HG02870 (cell line): Measurements from ENCODE around the gene CNDP2.
"Not testable (repeated sequence)": the region's sequence is repeated elsewhere in the genome, so short reads cannot be mapped to it uniquely, and the experiment has no call there.

Experiments
- ATAC-seq: cut with Tn5 transposase; IDR thresholded peaks from one replicate; pipeline ENCODE4 v1.9.1; 2021; ENCODE audit warnings: mild to moderate bottlenecking, moderate library complexity; ENCODE audit not compliant: unreplicated experiment

The CNDP2 gene

DNA sequence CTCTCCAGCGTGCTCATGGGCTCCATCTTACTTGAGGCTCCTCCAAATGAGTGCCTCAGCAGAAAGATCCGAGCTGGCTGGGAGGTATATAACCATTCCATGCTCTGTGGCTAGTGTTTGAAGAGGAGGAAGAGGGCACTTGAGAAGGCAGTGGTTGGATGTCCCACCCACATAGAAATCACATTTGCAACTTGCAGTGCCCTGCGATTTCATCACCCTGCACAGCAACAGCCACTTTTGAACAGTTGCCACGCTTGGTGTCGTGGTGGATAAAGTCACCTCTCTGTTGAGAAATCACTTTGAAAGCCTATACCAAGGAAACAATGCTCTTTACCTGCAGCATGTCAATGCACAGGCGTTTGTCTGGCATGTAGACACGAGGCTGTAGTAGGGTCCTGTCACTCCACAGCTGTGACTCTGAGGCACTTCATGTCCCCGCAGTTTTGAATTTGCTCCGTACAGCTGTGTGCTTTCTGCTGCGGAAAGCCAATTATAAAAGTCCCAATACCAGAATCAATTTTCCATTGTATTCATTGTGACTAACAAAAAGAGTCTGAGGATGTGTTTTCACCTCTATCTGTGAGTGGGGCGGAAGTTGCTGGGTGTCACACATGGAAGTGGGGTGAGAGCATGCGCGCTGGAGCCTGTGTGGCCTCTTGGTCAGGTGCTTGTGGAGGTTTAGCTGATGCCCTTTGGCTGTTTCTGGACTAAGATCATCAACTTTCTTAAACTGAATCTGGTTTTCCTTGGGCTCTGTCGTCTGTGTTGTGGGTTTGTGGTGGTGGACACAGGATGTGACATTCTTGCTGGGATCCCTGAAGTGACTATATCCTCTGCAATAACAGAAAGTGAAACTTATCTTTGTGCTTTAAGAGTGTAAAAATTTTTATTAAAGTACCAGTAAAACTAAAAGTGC is 2.8 kb downstream of the CNDP2 start:
- ATAC-seq = peak; percentile 36

DNA sequence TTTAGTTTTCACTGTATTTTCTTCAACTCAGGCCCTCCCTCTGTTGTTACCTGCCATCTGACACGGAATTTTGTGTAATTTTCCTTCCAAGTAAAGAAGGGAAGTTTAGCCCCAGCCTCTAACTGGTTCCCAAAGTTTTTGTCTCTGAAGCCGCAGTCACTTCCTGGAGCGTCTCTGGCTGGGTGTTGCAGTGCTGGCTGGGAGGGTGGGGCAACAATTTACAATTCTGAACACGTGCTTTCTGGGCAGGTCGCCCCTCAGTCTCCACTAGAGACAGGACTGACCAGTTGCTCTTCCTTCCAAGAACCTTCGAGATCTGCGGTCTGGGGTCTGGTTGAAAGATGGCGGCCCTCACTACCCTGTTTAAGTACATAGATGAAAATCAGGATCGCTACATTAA is 3.5 kb downstream of the CNDP2 start:
- ATAC-seq = peak; percentile 37

DNA sequence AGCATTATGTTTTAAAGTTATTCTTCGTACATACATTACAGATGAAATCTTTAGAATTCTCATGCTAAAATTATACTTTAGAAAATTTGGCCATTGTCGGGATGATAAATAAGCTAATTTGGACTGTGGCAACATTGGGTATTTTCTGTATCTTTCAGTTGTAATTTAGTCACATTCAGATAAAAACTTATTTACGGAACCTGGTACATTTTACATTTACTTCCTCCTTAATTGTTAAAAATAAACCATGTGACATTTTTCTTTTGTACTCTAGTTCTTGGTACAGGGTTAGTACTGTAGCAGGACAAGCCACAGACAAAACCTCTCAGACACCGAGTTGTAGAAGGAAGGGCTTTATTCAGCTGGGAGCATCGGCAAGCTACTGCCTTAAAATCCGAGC is 4.2 kb downstream of the CNDP2 start:
- ATAC-seq = no peak

DNA sequence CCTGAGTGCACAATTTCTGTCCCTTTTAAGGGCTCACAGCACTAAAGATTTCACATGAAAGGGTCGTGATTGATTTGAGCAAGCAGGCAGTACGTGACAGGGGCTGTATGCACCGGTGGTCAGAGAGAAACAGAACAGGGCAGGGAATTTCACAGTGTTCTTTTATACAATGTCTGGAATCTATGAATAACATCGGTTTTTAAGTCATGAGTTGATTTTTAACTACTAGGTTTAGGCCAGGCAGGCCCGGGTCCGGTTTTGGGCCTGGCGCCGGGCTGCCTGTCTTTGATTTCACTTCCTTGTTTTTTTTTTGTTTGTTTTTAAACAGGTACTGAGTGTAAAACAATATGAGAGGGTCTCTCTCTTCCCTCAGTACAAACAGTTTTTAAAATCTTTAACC is 4.6 kb downstream of the CNDP2 start:
- not testable (repeated sequence) for ATAC-seq

DNA sequence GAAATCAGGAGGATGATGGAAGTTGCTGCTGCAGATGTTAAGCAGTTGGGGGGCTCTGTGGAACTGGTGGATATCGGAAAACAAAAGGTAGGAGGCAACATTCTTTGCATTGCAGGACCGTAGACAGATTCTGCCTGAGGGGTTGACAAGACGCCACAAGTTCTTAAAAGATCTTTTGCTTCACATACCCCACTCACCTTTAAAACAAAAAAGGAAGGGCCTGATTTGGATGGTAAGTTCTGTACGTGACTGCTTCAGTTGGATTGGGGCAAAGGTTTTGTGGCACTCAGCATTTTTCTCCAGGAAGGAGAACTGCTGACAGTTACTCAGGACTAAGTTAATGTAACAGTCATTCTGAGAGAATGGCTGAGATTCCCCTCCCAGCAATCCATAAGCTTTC is 5.2 kb downstream of the CNDP2 start:
- ATAC-seq = no peak

DNA sequence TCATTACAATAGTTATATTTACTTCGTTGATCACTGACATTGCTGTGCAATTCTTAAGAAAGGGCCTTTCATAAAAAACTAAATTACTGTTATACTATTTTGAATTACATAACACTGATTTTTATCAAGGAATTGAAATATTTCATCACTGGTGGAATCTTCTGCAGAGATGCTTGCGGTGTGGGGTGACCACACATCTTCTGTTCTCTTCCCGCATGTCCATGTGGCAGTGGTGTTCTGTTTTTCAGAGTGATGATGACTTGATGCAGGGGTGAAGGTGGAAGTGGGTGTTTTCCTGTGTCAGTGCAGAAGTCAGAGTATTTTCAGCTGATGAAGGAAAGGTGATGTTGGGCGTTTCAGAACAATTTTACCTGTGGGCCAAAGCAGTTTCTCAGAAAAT is 7.0 kb downstream of the CNDP2 start:
- no peak for ATAC-seq

DNA sequence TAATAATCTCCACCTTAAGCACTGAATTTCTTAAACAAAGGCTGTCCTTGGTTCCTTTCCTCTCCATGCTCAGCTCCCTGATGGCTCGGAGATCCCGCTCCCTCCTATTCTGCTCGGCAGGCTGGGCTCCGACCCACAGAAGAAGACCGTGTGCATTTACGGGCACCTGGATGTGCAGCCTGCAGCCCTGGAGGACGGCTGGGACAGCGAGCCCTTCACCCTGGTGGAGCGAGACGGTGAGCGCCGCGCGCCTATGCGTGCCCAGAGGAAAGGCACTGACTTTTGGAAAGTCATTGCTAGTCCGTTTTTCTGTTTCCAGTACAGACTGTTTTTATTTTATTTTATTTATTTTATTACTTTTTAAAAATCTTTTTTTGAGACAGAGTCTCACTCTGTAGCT is 9.6 kb downstream of the CNDP2 start:
- ATAC-seq = no peak

DNA sequence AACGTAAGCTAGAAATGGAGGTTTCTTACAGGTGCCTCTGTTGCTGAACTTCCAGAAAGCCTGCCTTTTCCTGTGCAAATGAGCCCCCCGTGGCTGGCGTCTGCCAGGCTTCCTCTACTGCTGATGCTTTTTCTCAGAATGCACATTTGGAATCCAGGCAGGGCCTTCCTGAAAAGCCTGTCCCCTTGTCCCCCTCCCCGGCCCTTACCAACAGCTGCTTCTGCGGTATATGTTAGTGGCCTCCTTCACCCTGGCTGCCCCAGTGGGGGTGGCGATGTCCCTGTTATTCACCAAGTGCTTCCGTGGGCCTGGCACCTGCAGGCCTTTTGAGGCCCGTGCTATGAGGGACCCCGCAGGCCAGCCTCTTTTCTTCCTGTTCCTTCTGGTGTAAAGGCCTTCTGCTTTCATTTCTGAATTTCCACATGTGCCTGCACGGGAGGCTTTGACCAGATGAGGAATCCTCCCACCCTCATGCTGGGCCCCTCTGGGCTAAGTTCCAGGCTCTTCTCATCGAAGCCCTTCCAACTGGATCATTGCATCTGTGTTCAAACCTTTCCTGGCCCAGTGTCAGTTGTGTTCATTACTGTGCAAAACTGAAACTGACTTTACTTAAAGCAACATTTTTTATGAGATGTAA is 10.4 kb downstream of the CNDP2 start:
- ATAC-seq = no peak

DNA sequence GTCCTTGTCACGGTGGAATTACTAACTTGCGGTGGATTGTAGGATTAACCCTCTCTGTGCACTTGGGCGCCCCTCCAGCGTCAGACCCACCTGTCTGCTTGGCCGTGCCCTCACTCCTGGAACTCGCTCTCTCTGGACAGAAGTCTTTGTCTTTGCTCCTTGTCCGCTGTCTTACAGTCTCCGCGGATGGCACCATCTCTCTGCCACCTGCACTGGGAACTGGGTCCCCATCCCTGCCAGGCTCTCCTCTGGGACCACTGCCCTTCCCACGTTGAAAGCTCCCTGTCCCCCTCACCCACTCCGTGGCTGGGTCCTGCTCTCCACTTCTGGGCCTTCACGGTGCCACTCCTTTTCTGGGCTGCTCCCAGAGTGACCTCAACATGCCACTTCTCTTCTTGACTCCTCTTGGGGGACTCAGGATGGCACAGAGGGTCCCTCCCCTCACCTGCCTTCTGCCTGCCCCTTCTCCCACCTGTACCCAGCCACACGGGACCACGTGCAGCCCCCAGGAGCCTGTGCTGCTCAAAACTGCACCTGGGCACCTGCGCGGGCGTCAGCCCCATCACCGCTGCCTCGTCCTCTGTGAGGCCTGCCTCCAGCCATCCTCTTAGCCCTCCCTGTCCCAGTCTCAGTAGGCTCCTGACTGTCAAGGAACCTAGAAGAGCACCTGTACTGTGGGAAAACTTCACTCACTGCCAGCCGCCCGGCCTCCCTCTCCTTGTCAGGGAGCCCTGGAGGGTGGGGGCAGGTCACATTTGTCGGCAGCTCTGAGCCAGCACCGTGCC is 11.1 kb downstream of the CNDP2 start:
- no peak for ATAC-seq

DNA sequence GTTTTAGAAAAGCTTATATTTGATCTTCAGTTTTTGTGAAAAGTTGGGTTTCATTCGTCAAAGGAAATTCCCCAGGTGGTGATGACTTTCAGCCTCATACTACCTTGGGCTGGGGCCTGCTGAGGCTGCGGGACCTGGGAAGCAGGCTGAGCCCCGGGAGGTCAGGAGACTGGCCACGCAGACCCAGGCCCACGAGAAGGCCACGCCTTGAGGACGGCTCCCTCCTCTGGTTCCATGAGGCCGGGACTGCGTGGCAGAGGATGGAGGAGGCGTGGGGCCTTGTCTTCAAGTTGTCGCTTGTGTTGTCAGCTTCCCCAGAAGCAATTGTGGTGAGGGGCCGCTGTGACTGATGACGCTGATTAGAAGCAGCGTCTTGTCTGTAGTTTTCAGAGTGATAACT is 11.8 kb downstream of the CNDP2 start:
- ATAC-seq = no peak

DNA sequence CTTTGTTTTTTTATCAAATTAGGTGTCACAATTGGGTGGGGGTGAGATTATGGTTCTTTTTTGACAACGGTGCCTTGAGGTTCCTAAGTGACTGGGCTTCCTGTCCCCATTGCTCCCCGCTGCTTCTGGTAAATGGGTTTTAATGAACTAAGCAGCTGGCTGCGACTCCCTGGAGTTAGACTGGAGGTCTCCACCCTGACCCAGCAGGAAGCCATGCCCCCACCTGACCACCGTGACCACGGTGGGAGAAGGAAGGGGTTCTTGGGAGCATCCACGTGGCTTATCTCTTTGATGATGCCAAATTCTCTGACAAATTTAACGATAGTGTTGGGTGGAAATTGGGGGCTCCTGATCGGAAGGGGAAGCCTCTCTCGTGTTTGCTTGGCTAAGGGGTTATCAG is 12.2 kb downstream of the CNDP2 start:
- no peak for ATAC-seq

DNA sequence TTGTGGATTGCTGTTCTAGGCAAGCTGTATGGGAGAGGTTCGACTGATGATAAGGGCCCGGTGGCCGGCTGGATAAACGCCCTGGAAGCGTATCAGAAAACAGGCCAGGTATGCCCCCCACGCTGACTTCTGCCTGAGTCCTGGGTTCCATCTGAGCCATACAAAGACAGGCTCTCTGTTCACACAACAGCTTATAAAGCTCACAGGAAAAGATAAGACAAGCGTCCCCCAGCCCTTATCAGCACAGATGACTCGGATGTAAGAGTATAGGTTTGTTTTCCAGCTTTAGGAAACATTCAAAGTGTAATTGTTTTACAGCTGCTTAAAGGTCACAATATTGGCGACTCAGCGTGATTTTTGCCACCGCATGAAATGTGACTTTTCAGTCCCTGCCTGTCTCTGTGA is 12.7 kb downstream of the CNDP2 start:
- ATAC-seq = no peak

DNA sequence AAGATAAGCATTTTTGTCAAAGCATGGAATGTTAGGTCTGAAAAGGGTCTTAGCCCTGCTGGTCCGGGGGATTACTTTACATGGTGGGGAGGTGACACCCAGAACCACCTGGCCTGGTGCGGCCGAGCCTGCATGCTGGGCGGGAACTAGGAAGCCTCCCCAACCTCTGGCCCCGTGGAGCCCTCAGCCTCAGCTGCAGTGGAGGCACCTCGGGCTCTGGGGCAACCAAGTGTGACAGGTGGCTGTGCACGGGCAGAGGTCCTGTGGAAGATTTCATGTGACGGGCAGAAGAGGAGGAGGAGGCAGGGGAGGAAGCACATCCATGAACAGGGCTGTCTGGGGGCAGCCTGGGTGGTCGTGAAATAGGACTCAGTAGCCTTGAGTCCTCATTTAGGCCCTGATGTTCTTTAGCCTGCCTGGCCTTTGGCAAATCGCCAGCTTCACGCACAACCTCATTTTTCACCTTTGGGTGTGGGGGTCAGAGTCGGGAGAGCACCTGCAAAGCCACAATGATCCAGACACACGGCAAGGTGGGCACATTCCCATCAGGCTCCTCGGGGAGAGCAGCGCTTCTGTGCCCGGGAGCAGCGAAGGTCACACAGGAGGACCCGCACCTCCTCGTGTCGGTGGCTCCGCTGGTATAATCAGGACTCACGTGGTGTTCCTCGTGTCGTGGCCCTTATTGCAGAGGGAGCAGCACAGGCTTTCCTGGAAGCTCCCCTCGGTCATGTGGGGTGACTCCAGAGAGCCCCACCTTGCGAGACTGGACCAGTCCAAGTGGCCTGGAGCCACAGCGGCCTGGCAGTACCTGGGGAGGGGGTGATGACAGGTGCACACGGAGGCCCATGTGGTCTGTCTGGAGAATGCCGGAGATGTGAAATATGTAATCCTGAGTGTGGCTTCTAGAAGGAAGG is 13.9 kb downstream of the CNDP2 start:
- ATAC-seq = no peak

DNA sequence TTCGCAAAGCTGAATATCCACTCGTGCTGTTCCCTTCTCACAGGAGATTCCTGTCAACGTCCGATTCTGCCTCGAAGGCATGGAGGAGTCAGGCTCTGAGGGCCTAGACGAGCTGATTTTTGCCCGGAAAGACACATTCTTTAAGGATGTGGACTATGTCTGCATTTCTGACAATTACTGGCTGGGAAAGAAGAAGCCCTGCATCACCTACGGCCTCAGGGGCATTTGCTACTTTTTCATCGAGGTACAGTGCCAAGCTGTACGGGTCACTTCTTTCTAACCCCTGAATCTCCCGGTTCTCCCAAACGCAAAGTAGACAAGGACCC is 14.6 kb downstream of the CNDP2 start:
- ATAC-seq = no peak

DNA sequence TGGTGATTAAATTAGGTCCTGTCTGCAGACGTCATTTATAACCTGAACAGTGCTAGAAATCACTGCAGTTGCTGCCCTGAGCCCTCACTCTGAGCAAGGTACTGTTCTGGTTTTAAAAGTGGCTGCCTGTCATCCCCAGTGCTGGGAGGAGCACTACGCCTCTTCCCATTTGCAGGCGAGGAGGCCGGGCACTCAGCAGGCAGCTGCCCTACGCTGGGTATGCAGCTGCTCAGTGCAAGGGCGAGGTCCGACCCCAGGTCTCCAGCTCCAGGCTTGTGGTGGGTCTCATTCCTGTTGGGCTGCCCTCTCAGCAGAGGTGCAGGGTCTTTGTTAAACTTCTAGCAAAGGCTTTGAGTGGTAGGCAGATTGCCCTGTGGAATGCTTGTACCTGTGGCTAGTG is 15.7 kb downstream of the CNDP2 start:
- ATAC-seq = no peak

DNA sequence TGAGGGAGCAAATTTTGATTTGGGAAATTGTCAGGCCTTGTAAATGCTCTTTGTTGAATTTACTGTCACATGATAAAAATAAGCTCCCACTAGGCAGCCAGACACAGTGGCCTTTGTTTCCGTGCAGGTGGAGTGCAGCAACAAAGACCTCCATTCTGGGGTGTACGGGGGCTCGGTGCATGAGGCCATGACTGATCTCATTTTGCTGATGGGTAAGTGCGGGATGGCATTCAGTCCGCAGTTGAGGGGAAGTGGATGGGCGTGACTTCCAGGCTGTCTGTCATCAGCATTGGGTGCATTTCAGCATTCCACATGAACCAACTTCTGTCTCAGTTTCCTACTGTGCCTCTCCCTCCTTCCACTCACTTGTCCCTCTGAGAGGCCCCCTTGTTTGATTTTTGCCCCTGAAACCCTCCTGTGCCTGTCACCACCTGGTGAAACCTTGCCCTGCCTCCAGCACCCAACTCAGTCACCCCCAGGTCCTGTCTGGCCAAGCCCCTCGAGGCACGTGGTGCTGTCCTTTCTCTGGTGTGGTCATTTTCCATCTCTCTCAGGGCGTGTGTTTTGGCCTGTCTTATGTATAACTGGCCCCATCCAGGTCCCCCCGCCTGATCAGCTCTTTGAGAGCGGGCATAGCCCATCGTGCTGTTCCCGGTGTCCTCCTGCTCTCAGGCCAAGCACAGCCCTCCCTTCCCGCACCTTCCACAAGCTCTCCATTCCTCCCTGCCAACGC is 16.3 kb downstream of the CNDP2 start:
- ATAC-seq = no peak

DNA sequence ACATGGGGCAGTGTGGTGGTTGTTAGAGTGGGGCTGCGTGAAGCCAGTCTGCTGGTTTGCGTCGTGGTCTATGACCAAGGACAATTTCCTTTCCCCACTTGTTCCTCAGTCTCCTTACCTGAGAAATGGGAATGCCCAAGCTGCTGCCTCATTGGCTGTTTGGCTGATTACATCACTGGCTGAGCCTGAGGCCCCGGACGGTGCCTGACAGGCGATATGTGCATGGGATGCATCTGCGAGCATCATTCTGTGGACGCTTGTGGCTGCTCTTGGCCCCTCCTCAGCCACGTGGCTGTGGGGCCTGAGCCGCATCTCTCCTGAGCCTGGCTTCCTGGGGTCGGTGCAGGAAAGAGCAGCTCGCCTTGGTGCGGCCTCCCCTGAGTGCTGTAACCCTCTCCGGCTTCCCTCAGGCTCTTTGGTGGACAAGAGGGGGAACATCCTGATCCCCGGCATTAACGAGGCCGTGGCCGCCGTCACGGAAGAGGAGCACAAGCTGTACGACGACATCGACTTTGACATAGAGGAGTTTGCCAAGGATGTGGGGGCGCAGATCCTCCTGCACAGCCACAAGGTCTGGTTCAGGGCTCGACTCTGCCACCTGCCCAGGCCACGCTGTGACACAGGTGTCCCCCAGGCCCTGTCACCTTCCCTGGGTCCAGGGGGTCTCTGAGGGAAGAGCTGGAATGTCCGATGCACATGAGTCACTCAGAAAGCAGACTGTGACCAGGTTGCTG is 17.2 kb downstream of the CNDP2 start:
- ATAC-seq = no peak

DNA sequence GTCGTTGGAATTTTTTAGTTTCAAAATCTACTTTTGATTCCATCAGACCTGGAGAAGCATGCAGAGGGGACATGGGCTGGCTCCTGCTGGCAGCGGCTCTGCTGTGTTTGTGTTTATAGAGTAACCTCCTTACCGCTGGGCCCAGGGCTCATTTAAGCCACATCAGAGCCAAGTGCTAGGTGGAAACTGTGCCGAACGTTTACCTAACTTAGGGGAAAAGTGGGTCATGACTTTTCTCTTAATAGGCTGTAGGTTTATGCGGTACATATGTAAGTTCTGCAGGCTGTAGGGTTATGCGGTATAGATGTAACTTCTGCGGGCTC is 17.7 kb downstream of the CNDP2 start:
- ATAC-seq = no peak

DNA sequence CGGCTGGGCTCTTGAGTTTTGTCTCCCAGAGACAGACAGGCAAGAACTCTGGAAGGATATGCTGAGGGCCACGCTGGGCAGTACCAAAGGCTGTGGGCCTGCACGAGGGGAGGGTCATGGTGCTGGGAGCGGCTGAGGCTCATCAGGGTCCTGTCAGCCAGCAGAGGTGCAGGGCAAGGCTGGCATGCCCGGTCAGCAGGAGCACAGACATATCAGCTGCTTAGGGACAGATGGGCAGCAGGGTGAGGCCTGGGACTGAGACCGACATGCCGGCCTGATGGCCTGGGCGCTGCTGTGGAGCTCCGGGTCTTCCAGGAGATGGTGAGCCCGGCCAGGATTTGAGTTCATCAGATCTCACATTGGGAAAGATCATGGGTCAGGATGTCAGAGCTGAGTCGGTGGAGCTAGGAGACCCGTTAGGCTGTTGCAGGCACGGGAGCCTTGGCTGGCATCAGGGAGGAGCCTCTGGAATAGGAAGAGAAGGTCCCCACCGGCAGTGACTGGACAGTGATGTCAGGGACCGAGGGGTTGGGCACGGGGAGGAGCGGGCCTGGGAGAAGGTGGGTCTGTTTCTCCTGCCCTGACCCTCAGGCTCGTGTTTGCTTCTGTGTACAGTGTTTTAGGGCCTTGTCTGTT is 18.8 kb downstream of the CNDP2 start:
- ATAC-seq = no peak
